AG04449 (cell line): ENCODE data around the gene KCMF1.

Experiments used
- CTCF ChIA-PET: fragments of 350-600 bp; formaldehyde crosslinking; extraction: SDS; loops from one replicate; lab custom pipeline; 2021; ENCODE audit warnings: antibody characterized with exemption; lab: Yijun Ruan, JAX
- POLR2A ChIA-PET: fragments of 400-600, 350-600 bp; formaldehyde crosslinking; extraction: SDS; loops from one replicate; lab custom pipeline; 2020; ENCODE audit warnings: antibody characterized with exemption, inconsistent platforms; lab: Yijun Ruan, JAX
- DNase-seq: peaks from one replicate; pipeline ENCODE4 v3.0.0-alpha.2; 2010; ENCODE audit warnings: low read depth, low spot score
- H3K4me3 ChIP-seq: 2 replicates; pipeline ENCODE4 v1.5.1; 2011; ENCODE audit warnings: low read depth, mild to moderate bottlenecking, control low read depth, low read length
- TF ChIP-seq, protein P1 (sequence below): IDR thresholded peaks from one replicate; pipeline ENCODE4 v1.5.1; 2011; ENCODE audit warnings: mild to moderate bottlenecking, moderate library complexity, low read length, control low read depth, inconsistent platforms; ENCODE audit not compliant: insufficient read depth; ENCODE audit errors: missing control alignments

KCMF1 gene

DNA sequence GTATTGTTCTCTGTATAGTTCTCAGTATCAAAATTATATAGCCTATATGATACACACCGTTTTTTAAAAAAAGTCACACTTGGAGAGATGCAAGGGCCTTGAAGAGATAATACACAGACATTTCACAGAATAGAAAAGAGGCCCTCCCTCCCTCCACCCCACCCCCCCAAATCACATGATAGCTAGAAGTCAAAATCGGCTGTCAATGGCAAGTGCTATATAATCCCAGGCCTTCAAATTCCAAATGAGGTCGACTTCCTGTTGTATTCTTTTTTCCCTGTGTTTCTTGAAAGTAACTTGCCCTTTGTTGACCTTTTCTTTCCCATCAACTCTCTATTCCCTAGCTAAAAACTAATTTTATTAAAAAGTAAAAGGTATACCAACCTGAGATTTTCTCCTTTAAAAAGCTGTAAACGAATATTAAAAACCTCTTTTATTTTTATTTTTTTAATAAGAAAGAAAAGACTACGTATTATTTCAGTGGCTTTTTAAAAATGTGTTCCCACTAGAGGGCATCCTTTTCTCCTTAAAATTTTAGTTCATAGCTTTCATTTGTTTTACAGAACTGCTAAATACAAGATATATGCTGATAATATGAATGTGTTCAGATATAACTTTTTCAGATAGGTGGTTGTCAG is 46.6 kb downstream of the KCMF1 start:
- TF ChIP-seq, protein P1, sequence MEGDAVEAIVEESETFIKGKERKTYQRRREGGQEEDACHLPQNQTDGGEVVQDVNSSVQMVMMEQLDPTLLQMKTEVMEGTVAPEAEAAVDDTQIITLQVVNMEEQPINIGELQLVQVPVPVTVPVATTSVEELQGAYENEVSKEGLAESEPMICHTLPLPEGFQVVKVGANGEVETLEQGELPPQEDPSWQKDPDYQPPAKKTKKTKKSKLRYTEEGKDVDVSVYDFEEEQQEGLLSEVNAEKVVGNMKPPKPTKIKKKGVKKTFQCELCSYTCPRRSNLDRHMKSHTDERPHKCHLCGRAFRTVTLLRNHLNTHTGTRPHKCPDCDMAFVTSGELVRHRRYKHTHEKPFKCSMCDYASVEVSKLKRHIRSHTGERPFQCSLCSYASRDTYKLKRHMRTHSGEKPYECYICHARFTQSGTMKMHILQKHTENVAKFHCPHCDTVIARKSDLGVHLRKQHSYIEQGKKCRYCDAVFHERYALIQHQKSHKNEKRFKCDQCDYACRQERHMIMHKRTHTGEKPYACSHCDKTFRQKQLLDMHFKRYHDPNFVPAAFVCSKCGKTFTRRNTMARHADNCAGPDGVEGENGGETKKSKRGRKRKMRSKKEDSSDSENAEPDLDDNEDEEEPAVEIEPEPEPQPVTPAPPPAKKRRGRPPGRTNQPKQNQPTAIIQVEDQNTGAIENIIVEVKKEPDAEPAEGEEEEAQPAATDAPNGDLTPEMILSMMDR: no peak
- no peak for DNase-seq
- POLR2A ChIA-PET: interaction anchor here (0.6 kb wide), 1 partner anchor 239 kb away, joined by 3 read pairs; no protein-coding TSS in a partner anchor

DNA sequence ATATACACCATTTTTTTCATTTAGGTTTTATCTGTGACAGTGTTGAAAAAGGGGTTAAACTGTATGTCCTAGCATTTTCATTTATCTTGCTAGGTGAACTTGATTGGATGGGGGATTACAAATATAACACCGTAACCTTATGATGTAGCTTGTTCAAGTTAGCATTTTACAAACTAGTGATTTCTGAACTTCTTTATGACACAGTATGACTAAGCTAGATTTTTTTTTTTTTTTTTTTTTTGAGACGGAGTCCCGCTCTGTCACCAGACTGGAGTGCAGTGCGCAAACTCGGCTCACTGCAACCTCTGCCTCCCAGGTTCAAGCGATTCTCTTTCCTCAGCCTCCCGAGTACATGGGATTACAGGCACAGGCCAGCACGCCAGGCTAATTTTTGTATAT is 47.1 kb downstream of the KCMF1 start:
- CTCF ChIA-PET: interaction anchor here (0.6 to 2.7 kb wide), 16 partner anchors 8 to 564 kb away, joined by 3 to 18 read pairs (median 4); no protein-coding TSS in a partner anchor
- DNase-seq: no peak
- H3K4me3 ChIP-seq: no peak overlapping the region
- TF ChIP-seq, protein P1: no peak
- POLR2A ChIA-PET: interaction anchor here (0.6 kb wide), 1 partner anchor 239 kb away, joined by 3 read pairs; no protein-coding TSS in a partner anchor

More for the DNA sequence above, 46.6 kb downstream of the KCMF1 start:
- no peak overlapping the region for H3K4me3 ChIP-seq
- CTCF ChIA-PET: interaction anchor here (0.8 to 2.7 kb wide), 16 partner anchors 8 to 563 kb away, joined by 3 to 18 read pairs (median 4); no protein-coding TSS in a partner anchor

GRCh38 chr2:85019121-85019520 is 48.2 kb downstream of the KCMF1 start:
- POLR2A ChIA-PET: no interaction called here
- TF ChIP-seq, protein P1: no peak

GRCh38 chr2:85022232-85022631 is 51.3 kb downstream of the KCMF1 start:
- POLR2A ChIA-PET: no interaction called here
- no peak overlapping the region for H3K4me3 ChIP-seq
- DNase-seq: no peak
- TF ChIP-seq, protein P1: no peak
- CTCF ChIA-PET: no interaction called here

More at GRCh38 chr2:85019121-85019520, 48.2 kb downstream of the KCMF1 start:
- H3K4me3 ChIP-seq: no peak overlapping the region
- CTCF ChIA-PET: interaction anchor here (1.2 to 1.6 kb wide), 2 partner anchors 48 to 266 kb away, joined by 3 to 7 read pairs; no protein-coding TSS in a partner anchor
- DNase-seq: no peak

DNA sequence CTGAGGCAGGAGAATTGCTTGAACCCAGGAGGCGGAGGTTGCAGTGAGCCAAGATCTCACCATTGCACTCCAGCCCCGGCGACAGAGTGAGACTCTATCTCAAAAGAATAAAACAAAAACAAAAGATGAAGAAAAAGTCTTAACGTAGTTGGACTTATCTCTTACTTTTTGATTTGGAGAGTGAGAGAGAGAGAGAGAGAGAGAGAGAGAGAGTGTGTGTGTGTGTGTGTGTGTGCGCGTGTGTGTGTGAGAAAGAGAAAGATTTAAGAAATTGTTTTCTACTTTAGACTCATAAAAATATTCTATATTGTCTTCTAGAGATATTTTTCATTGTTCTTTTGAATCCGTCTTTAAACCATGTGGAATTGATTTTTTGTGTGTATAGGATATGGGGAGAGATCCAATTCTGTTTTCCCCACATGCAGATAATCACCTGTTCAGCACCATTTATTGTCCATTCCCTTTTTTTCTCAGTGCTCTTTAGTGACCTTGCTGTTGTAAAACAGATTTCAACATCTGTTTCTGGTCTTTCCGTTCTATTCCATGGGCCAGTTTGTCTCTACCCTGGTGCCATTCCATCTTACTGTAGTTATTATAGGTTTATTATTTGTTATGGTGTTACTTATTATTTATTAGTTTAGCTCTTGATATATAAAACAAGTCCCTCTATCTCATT is 53.5 kb downstream of the KCMF1 start:
- TF ChIP-seq, protein P1: no peak
- no peak for DNase-seq
- H3K4me3 ChIP-seq: no peak overlapping the region
- CTCF ChIA-PET: interaction anchor here (1.3 to 3.1 kb wide), 4 partner anchors 7 to 12 kb away, joined by 3 to 18 read pairs (median 7); no protein-coding TSS in a partner anchor
- POLR2A ChIA-PET: no interaction called here

DNA sequence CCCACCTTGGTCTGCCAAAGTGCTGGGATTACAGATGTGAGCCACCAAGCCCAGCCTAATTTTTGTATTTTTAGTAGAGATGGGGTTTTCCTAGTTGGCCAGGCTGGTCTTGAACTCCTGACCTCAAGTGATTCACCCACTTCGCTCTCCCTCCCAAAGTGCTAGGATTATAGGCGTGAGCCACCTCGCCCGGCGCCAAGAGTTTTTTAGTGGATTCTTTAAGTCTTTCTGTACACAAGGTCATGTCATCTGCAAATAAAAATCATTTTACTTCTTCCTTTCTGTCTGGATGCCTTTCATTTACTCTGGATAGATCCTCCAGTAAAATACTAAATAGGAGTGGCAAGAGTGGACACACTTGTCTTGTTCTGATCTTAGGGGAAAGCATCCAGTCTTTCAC is 61.7 kb downstream of the KCMF1 start:
- TF ChIP-seq, protein P1: no peak
- ChIA-PET CTCF (interaction anchor here (1.0 to 1.4 kb wide), 2 partner anchors 17 to 267 kb away, joined by 3 read pairs; no protein-coding TSS in a partner anchor), POLR2A (no interaction called here)
- H3K4me3 ChIP-seq: no peak overlapping the region
- no peak for DNase-seq
